ENCODE results near the gene CD209.
"Not testable (repeated sequence)": the region's sequence is repeated elsewhere in the genome, so short reads cannot be mapped to it uniquely, and the experiment has no call there.

The CD209 gene

DNA sequence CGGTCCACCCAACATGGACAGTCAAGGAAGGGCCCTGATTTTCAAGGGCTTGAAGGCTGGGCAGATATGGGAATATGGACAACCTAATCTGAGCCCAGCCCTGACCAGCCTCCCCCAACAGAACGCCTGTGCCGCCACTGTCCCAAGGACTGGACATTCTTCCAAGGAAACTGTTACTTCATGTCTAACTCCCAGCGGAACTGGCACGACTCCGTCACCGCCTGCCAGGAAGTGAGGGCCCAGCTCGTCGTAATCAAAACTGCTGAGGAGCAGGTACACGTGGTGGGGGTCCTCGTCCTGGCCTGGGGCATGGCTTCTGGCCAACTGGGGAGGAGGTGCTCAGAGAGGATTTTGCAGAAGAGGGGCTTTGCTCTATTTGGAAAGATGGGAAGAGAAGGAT lies 19.2 kb upstream of the CD209 start:
- DNase-seq: no peak

GRCh38 chr19:7765043-7765442 lies 17.7 kb upstream of the CD209 start:
- DNase-seq: not testable (repeated sequence)

DNA sequence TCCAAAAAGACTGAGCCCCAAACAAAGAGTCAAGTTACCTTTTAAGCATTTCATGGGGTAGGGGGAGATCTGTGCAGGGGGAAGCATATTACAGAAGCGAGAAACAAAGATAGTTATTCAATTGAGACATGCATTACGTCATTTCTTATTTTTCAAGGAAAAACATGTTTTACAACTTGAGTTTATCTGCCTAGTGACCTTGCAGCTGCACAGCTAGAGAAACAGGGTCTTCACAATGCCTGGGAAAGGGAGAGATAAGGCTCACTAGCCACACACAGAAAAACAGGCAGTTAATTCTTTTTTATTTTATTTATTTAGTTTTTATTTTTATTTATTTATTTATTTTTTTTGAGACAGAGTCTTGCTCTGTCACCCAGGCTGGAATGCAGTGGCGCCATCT lies 16.8 kb upstream of the CD209 start:
- DNase-seq: not testable (repeated sequence)

DNA sequence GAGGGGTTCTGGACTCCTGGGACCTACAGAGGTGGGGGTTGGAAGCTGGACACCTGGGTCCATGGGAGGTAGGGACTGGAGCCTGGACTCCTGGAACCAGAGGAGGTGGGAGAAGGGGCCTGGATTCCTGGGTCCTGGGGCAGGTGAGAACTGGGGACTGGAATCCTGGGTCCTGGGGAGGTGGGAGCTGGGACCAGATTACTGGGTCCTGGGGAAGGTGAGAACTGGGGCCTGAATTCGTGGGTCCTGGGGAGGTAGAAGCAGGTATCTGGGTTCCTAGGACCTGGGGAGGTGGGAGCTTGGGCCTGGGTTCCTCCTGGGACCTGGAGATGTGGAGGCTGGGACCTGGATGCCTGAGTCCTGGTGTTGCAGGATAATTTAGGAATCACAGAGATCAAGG lies 16.4 kb upstream of the CD209 start:
- no peak for DNase-seq

GRCh38 chr19:7762719-7763293 lies 15.5 kb upstream of the CD209 start, which contains the start of gene CLEC4M:
CLEC4M (plus strand) TSS chr19:7763243; CDS start chr19:7763267, 24 bp downstream.
- no peak for DNase-seq

- no peak for DNase-seq
Measured at GRCh38 chr19:7759156-7759555, 11.8 kb upstream of the CD209 start.

GRCh38 chr19:7757358-7757757 lies 10.0 kb upstream of the CD209 start:
- no peak for DNase-seq

DNA sequence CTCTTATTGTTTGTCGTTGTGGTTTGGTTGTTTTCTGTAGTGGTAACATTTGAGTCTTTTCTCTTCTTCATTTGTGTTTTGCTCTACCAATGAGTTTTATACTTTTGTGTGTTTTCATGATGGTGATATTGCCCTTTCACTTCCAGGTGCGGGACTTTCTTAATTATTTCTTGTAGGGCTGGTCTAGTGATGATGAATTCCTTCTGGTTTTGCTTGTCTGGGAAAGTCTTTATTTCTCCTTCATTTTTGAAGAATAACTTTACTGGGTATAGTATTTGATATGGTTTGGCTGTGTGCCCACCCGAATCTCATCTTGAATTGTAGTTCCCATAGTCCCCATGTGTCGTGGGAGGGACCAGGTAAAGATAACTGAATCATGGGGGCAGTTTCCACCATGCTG lies 8.9 kb upstream of the CD209 start:
- no peak for DNase-seq

GRCh38 chr19:7751157-7751783 lies 3.9 kb upstream of the CD209 start:
- no peak for DNase-seq

DNA sequence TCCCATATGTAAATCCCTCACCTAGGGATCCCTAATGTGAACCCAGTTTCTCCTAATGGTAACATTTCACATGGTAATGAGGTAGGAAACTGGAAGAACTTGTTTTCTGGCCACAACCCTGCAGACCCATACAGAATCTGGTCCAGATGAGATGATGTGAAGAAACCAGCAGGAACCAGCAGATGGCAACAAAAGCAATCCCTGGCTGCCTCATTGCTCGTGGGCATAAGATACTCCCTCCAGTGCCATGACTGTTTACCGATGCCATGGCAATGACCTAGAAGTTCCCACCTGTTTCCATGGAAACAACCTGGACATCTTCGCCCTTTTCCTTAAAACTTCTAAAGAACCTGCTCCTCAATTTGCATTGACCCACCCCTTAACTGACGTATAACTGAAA lies 1.4 kb upstream of the CD209 start:
- no peak for DNase-seq

GRCh38 chr19:7748171-7748570 lies 837 bp upstream of the CD209 start:
- no peak for DNase-seq

GRCh38 chr19:7746306-7746705 lies 1.0 kb downstream of the CD209 start:
- DNase-seq: not testable (repeated sequence)

- DNase-seq: no peak
Measured at GRCh38 chr19:7744871-7745650, 2.3 kb downstream of the CD209 start.

GRCh38 chr19:7744199-7744786 lies 3.0 kb downstream of the CD209 start:
- DNase-seq: no peak

DNA sequence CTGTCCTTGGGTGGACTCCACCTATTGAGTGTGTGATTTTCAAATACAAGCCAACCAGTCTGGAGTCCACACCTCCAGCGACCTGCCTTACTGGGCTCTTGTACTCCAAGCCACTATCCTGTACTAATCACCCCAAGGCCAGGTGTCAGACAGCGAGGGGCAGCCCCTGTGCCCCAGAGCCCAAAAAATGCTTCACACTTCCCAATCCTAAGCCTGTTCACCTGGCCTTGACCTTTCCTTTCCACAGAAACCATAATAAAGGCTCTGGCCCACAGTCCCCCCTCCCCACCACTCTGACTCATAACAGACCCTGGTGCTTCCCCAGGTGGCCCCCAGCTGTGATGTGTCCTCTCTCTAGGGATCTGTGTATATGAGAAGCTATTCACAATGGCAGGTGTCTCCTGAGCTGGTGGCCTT lies 3.9 kb downstream of the CD209 start:
- no peak for DNase-seq

DNA sequence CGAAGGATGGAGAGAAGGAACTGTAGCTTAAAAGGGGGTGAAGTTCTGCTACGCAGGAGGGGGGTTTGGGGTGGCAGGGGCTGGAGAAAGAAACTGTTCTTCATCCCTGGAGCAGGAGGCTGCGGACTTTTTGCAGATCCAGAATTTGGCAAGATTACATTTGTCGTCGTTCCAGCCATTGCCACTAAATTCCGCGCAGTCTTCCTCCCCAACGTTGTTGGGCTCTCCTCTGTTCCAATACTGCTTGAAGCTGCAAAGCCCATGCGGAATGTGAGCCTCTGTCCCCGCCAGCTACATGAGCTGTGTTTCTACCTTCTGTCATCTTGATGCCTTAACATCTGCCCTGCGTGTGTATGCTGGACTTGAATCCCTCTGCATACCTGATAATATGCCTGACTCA lies 4.3 kb downstream of the CD209 start:
- no peak for DNase-seq

- DNase-seq: no peak
Measured at GRCh38 chr19:7742575-7742974, 4.8 kb downstream of the CD209 start.

DNA sequence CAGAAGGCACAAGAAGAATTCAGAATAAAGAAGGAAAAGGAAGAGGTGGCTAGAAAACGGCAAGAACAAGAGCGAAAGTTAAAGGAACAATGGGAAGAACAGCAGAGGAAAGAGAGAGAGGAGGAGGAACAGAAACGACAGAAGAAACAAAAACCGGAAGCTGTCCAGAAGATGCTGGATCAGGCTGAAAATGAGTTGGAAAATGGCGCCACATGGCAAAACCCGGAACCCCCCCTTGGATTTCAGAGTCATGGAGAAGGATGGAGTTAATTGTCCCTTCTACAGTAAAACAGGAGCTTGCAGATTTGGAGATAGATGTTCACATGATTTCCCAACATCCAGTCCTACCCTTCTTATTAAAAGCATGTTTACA lies 6.7 kb downstream of the CD209 start:
- DNase-seq: no peak

GRCh38 chr19:7739801-7740681 lies 7.3 kb downstream of the CD209 start:
- no peak for DNase-seq

DNA sequence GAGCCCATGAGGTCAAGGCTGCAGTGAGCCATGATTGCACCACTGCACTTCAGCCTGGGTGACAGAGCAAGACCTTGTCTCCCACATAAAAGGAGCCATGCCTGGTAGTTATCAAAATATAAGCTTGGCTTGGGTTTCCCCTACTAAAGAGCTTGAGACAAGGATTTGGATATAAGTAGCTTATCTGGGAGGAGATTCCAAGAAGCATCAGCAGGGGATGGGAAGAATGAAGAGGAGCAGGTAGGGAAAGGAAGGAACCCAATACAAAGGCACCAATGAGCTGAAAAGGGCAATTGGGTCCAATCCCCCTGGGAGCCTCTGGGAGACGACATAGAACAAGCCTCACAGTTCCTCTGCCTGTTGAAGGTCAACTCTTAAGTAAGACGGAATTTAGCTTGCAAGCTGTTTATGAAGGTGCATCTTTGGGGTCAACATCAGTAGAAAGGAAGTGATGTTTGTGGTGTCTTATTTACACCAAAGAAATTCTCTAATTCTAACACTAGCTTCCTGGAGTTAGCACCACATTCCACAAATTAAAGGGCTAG lies 8.1 kb downstream of the CD209 start:
- no peak for DNase-seq

DNA sequence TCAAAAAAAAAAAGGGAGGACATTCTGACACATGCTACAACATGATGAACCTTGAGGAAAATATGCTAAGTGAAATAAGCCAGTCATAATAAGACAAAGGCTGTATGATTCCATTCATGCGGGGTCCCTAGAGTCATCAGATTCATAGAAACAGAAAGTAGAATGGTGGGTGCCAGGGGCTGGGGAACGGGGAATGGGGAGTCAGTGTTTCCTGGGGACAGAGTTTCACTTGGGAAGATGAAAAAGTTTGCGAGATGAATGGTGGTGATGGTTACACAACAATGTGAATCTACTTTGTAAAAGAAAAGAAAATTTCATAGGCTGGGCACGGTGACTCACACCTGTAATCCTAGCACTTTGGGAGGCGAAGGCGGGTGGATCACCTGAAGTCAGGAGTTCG lies 9.3 kb downstream of the CD209 start:
- no peak for DNase-seq

DNA sequence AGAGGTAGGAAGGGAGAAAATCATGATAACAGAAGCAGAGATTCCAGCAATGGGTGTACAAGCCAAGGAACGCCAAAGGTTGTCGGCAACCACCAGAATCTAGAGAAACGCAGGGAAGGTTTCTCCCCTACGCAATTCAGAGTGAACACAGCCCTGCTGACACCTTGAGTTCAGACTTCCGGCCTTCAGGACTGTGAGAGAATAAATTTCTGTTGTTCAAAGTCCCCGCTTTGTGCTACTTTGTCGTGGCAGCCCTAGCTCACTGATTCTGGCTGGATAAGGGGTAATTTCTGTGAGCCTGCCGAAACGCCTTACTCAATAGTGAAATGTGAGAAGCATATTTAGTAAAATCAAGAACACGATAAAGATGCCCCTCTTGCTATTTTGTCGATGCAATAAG lies 10.1 kb downstream of the CD209 start:
- no peak for DNase-seq

GRCh38 chr19:7736148-7736547 lies 11.2 kb downstream of the CD209 start:
- DNase-seq: no peak
